Keratinocyte (primary cell): Measurements from ENCODE around the gene ITIH1. TPM values are rescaled to one million over a fixed set of nuclear protein-coding genes. Genes with fewer than 3 reads are reported as not detected.

ENCODE experiments used
- DNase-seq: peaks from one replicate; pipeline ENCODE4 v3.0.0-alpha.2; 2011; ENCODE audit warnings: low read depth, missing footprints, low spot score
- FAIRE-seq: peaks from 2 replicates; lab custom pipeline; 2011; peaks lifted over from hg19 to GRCh38; lab: Jason Lieb, UNC
- H2AFZ ChIP-seq: 2 replicates; pipeline ENCODE4 v1.6.0; 2012; ENCODE audit warnings: low read length, control low read depth, inconsistent platforms; ENCODE audit not compliant: control insufficient read depth
- H3K27ac ChIP-seq: 2 replicates; pipeline ENCODE4 v1.5.1; 2011; ENCODE audit warnings: low read length; ENCODE audit not compliant: control insufficient read depth, insufficient read depth
- H3K27me3 ChIP-seq: 3 replicates; pipeline ENCODE4 v1.6.0; 2011; ENCODE audit warnings: low read length; ENCODE audit not compliant: control insufficient read depth, insufficient read depth; ENCODE audit errors: extremely low read depth
- H3K36me3 ChIP-seq, 2 experiments: 2 replicates in 1 of 2; 3 replicates in 1 of 2; pipeline ENCODE4 v1.5.1; 2011; ENCODE audit warnings: low read length in 2 of 2, mild to moderate bottlenecking in 1 of 2; ENCODE audit not compliant: control insufficient read depth in 2 of 2, insufficient read depth in 2 of 2; ENCODE audit errors: extremely low read depth in 1 of 2
- H3K4me1 ChIP-seq: 3 replicates; pipeline ENCODE4 v1.5.1; 2011; ENCODE audit warnings: low read length; ENCODE audit not compliant: control insufficient read depth, insufficient read depth; ENCODE audit errors: extremely low read depth
- H3K4me2 ChIP-seq: 3 replicates; pipeline ENCODE4 v1.6.0; 2011; ENCODE audit warnings: low read depth, low read length; ENCODE audit not compliant: control insufficient read depth, insufficient read depth; ENCODE audit errors: extremely low read depth
- H3K4me3 ChIP-seq, 3 experiments: fragments of 200-600 bp in 1 of 3; sonication (generic) in 1 of 3; 2 replicates in 2 of 3; 3 replicates in 1 of 3; pipeline ENCODE4 v1.5.1; 2011 to 2016; ENCODE audit warnings: low read length in 3 of 3, mild to moderate bottlenecking in 3 of 3, control low read depth in 2 of 3, inconsistent platforms in 1 of 3, low read depth in 1 of 3, mixed read lengths in 1 of 3, mixed run types in 1 of 3, moderate library complexity in 1 of 3; ENCODE audit not compliant: control insufficient read depth in 2 of 3, insufficient read depth in 2 of 3; ENCODE audit errors: extremely low read depth in 1 of 3
- H3K79me2 ChIP-seq: 2 replicates; pipeline ENCODE4 v1.6.0; 2012; ENCODE audit warnings: low read length; ENCODE audit not compliant: control insufficient read depth, insufficient read depth
- H3K9ac ChIP-seq: 3 replicates; pipeline ENCODE4 v1.6.0; 2011; ENCODE audit warnings: low read length; ENCODE audit not compliant: control insufficient read depth, insufficient read depth; ENCODE audit errors: extremely low read depth
- H3K9me1 ChIP-seq: 3 replicates; pipeline ENCODE4 v1.6.0; 2011; ENCODE audit warnings: low read length; ENCODE audit not compliant: control insufficient read depth, insufficient read depth; ENCODE audit errors: extremely low read depth
- H3K9me3 ChIP-seq: 2 replicates; pipeline ENCODE4 v1.5.1; 2012; ENCODE audit warnings: low read depth, low read length; ENCODE audit not compliant: control insufficient read depth
- H4K20me1 ChIP-seq: 3 replicates; pipeline ENCODE4 v1.6.0; 2011; ENCODE audit warnings: low read length; ENCODE audit not compliant: control insufficient read depth, insufficient read depth; ENCODE audit errors: extremely low read depth
- EZH2 ChIP-seq: IDR thresholded peaks from one replicate; pipeline ENCODE4 v1.6.1; 2012; ENCODE audit warnings: inconsistent platforms, mild to moderate bottlenecking, low read length, moderate library complexity
- dilution Hi-C: fragments of 300-500 bp; cut with MboI; formaldehyde crosslinking; loops from one replicate; pipeline ENCODE4 v1.7.0; 2020; ENCODE audit warnings: low sequenced_read_pairs; ENCODE audit not compliant: extremely low pct_ligation_motif_present
- polyA plus RNA-seq, 5 experiments: library from polyadenylated mRNA; depleted of rRNA in 3 of 5; stranded (reverse) in 3 of 5; stranded (forward) in 1 of 5; unstranded in 1 of 5; fragments of >200 nt; gene quantifications; 1 replicate in 1 of 5; 2 replicates in 3 of 5; 3 replicates in 1 of 5; pipeline versions ENCODE4 v1.2.1 to v1.2.3, GENCODE V29; 2011 to 2012; ENCODE audit warnings: missing spikeins in 2 of 5, low read depth in 1 of 5, low replicate concordance in 1 of 5
- TF ChIP-seq, protein P1 (sequence below), 3 experiments: IDR thresholded peaks in 1 of 3; conservative IDR thresholded peaks in 1 of 3; optimal IDR thresholded peaks in 1 of 3; 2 replicates in 2 of 3; 3 replicates in 1 of 3; pipeline versions ENCODE3 to v1.5.1; 2011; ENCODE audit warnings: low read length in 3 of 3, mild to moderate bottlenecking in 3 of 3, moderate library complexity in 2 of 3, control low read depth in 1 of 3, inconsistent platforms in 1 of 3; ENCODE audit not compliant: insufficient read depth in 2 of 3; ENCODE audit errors: extremely low read depth in 1 of 3

Gene ITIH1
- polyA plus RNA-seq, 1 donor (not counting 4 experiments of a cell fraction or from before 2014, with no cell fraction given) = not detected

DNA sequence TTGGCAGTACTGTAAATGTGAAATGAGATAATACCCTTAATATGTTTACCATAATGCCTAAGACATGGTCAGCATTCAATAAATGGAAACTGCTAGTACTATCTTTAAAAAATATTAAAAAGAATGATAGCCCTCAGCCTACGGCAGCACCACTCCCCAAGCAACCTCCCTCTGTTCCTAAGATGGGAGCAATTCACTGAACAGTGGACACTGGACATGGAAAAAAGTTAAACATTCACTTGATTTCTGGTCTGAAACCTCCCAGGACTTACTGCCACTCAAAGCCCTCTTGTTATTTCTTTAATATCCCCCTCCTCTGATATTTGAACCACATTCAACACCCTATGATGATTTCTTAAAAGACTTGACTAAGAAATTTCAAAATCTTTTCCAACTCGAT is 33.7 kb upstream of the ITIH1 start:
- TF ChIP-seq, protein P1, sequence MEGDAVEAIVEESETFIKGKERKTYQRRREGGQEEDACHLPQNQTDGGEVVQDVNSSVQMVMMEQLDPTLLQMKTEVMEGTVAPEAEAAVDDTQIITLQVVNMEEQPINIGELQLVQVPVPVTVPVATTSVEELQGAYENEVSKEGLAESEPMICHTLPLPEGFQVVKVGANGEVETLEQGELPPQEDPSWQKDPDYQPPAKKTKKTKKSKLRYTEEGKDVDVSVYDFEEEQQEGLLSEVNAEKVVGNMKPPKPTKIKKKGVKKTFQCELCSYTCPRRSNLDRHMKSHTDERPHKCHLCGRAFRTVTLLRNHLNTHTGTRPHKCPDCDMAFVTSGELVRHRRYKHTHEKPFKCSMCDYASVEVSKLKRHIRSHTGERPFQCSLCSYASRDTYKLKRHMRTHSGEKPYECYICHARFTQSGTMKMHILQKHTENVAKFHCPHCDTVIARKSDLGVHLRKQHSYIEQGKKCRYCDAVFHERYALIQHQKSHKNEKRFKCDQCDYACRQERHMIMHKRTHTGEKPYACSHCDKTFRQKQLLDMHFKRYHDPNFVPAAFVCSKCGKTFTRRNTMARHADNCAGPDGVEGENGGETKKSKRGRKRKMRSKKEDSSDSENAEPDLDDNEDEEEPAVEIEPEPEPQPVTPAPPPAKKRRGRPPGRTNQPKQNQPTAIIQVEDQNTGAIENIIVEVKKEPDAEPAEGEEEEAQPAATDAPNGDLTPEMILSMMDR (optimal IDR thresholded peaks at IDR 0.05 in 1 of 3, IDR thresholded peaks at IDR 0.05 in 1 of 3, conservative IDR thresholded peaks at IDR 0.05 in 1 of 3; ENCODE audit: extremely low read depth in 1 of 3, insufficient read depth in 2 of 3, low read length in 3 of 3) = no peak
- no peak for TF ChIP-seq EZH2
- Histone ChIP-seq H3K9me3 (no peaks in the 10 kb centered on the region), H3K4me1 (no peaks in the 10 kb centered on the region), H3K27me3 (no peaks in the 10 kb centered on the region), H3K9me1 (no peaks in the 10 kb centered on the region), H3K36me3 (peaks cover 10 to 28% of the 10 kb centered on the region in 2 experiments), H3K4me3 (no peak overlapping the region), H2AFZ (no peak overlapping the region), H3K4me2 (no peak overlapping the region), H3K9ac (no peak overlapping the region), H3K79me2 (no peaks in the 10 kb centered on the region), H4K20me1 (no peaks in the 10 kb centered on the region), H3K27ac (no peak overlapping the region)
- no peak for DNase-seq
- FAIRE-seq = no peak
- dilution Hi-C loops = no loop called here

DNA sequence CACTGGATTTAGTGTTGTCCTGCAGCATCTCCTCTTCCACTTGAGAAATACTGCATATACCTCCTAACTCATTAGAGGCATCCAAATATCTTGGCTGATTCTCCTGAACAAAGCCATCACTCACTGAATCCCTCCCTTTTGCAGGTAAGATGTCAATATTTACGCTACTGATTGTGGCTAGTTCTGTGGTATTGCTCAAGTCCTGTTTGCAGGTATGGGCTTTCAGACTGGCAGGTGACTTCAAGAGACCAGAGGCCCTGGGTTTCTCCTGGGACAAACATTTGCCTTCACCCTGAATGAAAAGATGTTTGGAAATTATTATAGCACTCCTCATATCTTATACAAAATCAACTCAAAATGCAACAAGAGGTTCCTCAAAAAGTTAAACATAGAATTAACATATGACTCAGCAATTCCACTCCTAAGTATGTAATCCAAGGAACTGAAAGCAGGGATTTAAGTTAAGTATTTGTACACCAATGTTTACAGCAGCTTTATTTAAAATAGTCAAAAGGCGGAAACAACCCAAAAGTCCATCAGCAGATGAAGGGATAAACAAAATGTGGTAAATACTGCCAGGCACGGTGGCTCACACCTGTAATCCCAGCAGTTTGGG is 25.2 kb upstream of the ITIH1 start:
- Histone ChIP-seq H4K20me1 (no peaks in the 10 kb centered on the region), H3K4me1 (no peaks in the 10 kb centered on the region), H3K4me3 (no peak overlapping the region), H3K4me2 (no peak overlapping the region), H3K9ac (no peak overlapping the region), H3K27me3 (no peaks in the 10 kb centered on the region), H3K9me3 (no peaks in the 10 kb centered on the region), H3K79me2 (no peaks in the 10 kb centered on the region), H3K9me1 (no peaks in the 10 kb centered on the region), H2AFZ (no peak overlapping the region), H3K36me3 (peaks cover 13% of the 10 kb centered on the region in 2 experiments), H3K27ac (no peak overlapping the region)
- dilution Hi-C loops = no loop called here
- FAIRE-seq (no peak), DNase-seq (no peak)
- TF ChIP-seq EZH2 = no peak
- TF ChIP-seq, protein P1 (optimal IDR thresholded peaks at IDR 0.05 in 1 of 3, IDR thresholded peaks at IDR 0.05 in 1 of 3, conservative IDR thresholded peaks at IDR 0.05 in 1 of 3; ENCODE audit: extremely low read depth in 1 of 3, insufficient read depth in 2 of 3, low read length in 3 of 3) = no peak
